DMS114 treated with DMSO at 0.1 percent for 48 hours (cell line): Measurements from ENCODE around the gene CTSS.
"Not testable (repeated sequence)": the region's sequence is repeated elsewhere in the genome, so short reads cannot be mapped to it uniquely, and the experiment has no call there.

ENCODE experiments used
- DNase-seq: peaks from one replicate; lab custom pipeline; 2025; ENCODE audit not compliant: unreplicated experiment; lab: John Stamatoyannopoulos, UW

The CTSS gene

GRCh38 chr1:150765296-150765976 is at the start of gene CTSS:
Gene CTSS, minus strand, starts transcription at chr1:150765778. Its CDS starts 1,015 bp downstream, at chr1:150764763.
- DNase-seq: no peak

GRCh38 chr1:150813028-150813707 is 47.6 kb upstream of the CTSS start:
- DNase-seq: peak; percentile 71

GRCh38 chr1:150810958-150811659 is 45.5 kb upstream of the CTSS start:
- DNase-seq: no peak

DNA sequence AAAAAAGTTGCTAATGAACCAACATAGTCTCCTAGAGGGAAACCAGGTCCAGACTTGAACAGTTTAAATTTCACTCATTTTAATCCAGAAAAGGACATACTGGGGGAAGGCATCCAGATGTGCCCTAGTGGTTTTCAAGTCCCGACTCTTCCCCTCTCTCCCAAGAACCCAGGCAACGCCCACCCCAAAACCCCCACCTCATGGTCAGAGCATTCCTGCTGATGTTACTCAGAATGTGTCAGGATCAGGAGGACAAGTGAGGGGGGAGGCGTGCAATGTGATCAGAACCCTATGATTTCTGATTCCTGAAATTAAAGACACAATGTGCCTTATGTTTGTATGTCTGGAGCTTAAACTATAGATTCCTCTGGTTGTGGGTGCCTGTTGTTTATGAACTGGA is 44.1 kb upstream of the CTSS start:
- no peak for DNase-seq

DNA sequence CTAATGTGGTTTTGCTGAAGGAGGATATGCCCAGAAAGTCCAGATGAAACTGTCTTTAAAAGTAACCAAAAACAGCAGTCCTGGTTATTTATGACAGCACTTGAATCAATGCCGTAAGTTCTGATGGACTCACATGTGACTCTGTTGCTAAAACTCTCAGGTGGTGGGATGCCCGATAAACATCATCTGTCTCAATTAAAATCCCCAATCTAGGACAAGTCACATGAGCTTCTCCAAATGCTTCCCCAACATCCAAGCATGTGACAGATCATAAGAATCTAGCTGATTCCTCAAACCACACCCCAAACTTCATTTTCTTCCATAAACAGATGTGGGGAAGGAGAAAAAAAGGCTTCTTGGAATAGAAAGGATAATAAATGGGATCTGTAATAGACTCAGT is 43.3 kb upstream of the CTSS start:
- no peak for DNase-seq

- DNase-seq: no peak
Observed at GRCh38 chr1:150808121-150808520, 42.5 kb upstream of the CTSS start, which contains the start of gene CTSK. Gene CTSK, minus strand, starts transcription at chr1:150808260. Its CDS starts 1,455 bp downstream, at chr1:150806805.

DNA sequence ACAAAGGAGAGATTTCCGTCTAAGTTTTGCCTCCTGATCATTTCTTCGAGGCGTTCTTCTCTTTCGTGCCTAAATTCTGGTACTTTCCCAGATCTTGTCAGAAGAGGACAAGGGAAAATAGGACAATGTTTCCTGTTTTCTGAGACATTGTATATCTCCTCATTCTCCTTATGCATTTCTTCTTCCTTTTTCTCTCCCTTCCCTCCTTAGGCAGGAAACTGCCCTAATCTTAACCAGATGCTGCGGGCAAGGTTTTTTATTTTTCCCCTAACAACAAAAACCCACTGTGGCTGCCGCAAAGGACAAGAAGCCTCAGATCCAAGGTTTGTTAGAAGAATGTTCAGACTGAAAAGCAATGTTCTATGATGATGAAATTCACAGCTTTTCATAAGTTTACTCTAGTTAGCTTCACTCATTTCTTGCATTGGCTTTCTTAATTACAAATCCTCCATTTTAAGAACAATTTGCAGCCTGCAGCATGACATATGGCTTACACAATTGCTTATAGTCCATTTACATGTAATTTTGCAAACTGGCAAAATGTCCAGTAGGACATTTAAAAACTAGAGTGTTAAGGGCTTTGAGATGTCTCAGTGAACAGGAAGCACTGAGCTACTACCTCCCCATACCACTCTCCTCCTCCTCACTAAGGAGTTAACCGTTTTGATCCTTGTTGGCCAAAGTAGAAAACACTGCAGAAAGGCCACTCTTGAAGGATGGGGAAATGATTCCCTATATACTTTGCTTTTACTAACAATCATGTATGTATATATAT is 41.9 kb upstream of the CTSS start:
- DNase-seq: no peak

DNA sequence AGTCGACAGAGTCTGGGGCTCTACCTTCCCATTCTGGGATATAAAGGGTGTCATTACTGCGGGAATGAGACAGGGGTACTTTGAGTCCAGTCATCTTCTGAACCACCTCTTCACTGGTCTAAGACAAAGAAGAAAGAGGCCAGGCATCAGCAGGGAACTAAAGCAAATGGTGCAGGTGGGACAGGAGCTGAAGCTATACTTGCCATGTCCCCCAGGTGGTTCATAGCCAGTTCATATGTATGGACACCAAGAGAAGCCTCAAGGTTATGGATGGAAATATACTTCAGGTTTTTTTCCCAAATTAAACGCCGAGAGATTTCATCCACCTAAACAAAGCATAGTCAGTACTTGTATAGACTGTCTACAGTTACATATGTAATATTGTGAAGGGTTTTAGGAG is 40.3 kb upstream of the CTSS start:
- DNase-seq: no peak

GRCh38 chr1:150804671-150805070 is 39.1 kb upstream of the CTSS start:
- DNase-seq: no peak

GRCh38 chr1:150799089-150799488 is 33.5 kb upstream of the CTSS start:
- DNase-seq: no peak

- DNase-seq: no peak
Observed at GRCh38 chr1:150798525-150798924, 32.9 kb upstream of the CTSS start.

- DNase-seq: no peak
Observed at GRCh38 chr1:150796374-150796773, 30.8 kb upstream of the CTSS start.

DNA sequence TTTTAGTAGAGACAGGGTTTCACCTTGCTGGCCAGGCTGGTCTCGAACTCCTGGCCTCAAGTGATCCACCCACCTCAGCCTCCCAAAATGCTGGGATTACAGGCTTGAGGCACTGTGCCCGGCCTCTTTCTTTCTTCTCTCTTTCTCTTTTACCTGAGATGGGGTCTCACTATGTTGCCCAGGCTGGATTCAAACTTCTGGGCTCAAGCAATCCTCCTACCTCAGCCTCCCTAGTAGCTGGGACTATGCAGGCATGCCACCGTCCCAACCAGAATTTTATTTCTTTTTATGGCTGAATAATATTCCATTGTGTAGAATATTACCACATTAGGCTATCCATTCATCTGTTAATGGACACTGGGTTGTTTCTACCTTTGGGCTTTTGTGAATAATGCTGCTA is 28.2 kb upstream of the CTSS start:
- not testable (repeated sequence) for DNase-seq

GRCh38 chr1:150793221-150793620 is 27.6 kb upstream of the CTSS start:
- DNase-seq: no peak

- DNase-seq: no peak
Observed at GRCh38 chr1:150791585-150791984, 26.0 kb upstream of the CTSS start.

- no peak for DNase-seq
Observed at GRCh38 chr1:150789396-150789795, 23.8 kb upstream of the CTSS start.

- DNase-seq: no peak
Observed at GRCh38 chr1:150788946-150789345, 23.4 kb upstream of the CTSS start.

GRCh38 chr1:150787455-150787854 is 21.9 kb upstream of the CTSS start:
- no peak for DNase-seq

GRCh38 chr1:150780510-150780909 is 14.9 kb upstream of the CTSS start:
- DNase-seq: no peak

DNA sequence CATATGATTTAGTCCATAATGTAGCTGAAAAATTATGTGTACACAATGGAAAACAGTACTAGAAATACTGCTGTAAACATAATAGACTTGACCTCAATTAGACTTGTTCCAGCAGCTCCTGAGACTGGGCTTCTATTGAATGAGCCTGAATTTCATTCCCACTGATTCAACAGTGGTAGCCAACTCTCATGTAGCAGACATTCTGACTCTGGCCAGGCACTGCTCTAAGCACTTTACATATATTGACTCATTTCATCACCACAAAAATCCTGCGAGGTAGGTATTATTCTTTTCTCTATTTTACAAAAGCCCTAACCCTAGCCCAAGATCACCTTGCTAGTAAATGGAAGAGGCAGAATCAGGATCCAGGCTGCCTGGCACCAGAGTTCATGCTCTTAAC is 12.8 kb upstream of the CTSS start:
- no peak for DNase-seq

GRCh38 chr1:150777544-150777943 is 12.0 kb upstream of the CTSS start:
- DNase-seq: no peak
